ENCODE measurements around the gene FBXL19. TPM values are rescaled to one million over a fixed set of nuclear protein-coding genes. Genes with fewer than 3 reads are reported as not detected.

The FBXL19 gene
- total and polyA plus RNA-seq, 9 of the 15 experiments (the other 6 are each of a cell fraction or from before 2014, with no cell fraction given), result 0.13 to 48.0 (median 13.5) TPM; not detected in 1

DNA sequence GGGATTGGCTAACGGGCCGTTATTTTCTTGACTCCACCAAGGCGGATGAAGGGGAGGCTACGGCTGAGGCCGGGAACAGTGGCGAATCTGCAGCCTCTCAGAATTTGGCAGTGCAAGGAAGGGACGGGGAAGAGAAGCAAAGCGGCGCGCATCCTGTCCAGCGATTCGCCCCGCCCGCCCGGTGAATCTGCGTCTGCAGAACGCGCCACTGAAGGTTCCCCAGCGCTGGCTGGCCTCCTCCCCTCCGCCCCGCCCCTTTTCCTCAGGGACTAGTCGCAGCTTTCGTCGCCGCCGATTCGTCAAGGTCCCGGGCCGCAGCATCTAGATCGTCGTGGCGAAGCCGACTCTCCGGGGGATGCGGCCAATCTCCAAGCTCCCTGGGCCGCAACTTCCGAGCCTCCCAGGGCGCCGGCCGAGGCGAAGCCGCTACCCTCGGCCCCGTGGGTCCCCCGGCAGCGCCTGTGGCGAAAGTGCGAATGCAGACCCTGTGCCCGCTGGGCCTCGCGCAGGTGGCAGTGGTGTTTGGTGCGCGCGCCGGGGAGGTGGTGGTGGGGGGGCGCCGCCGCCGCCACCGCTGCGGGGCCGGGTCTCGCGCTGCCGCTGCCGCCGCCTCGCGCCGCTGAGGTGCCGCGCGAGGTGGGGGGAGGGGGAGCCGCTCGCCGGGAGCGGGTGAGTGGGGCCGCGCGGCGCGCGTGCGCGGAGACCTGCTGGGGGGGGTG, 34.2 kb downstream of the FBXL19 start, which contains the start of gene SETD1A (continued):
- TF ChIP-seq HIVEP1 (CRISPR knock-in tag; IDR thresholded peaks at IDR 0.05), result no peak
- TF ChIP-seq, protein P1, sequence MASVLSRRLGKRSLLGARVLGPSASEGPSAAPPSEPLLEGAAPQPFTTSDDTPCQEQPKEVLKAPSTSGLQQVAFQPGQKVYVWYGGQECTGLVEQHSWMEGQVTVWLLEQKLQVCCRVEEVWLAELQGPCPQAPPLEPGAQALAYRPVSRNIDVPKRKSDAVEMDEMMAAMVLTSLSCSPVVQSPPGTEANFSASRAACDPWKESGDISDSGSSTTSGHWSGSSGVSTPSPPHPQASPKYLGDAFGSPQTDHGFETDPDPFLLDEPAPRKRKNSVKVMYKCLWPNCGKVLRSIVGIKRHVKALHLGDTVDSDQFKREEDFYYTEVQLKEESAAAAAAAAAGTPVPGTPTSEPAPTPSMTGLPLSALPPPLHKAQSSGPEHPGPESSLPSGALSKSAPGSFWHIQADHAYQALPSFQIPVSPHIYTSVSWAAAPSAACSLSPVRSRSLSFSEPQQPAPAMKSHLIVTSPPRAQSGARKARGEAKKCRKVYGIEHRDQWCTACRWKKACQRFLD (CRISPR knock-in tag; IDR thresholded peaks at IDR 0.05), result peak; percentile 66; the same call in 1 of the 2 replicates

DNA sequence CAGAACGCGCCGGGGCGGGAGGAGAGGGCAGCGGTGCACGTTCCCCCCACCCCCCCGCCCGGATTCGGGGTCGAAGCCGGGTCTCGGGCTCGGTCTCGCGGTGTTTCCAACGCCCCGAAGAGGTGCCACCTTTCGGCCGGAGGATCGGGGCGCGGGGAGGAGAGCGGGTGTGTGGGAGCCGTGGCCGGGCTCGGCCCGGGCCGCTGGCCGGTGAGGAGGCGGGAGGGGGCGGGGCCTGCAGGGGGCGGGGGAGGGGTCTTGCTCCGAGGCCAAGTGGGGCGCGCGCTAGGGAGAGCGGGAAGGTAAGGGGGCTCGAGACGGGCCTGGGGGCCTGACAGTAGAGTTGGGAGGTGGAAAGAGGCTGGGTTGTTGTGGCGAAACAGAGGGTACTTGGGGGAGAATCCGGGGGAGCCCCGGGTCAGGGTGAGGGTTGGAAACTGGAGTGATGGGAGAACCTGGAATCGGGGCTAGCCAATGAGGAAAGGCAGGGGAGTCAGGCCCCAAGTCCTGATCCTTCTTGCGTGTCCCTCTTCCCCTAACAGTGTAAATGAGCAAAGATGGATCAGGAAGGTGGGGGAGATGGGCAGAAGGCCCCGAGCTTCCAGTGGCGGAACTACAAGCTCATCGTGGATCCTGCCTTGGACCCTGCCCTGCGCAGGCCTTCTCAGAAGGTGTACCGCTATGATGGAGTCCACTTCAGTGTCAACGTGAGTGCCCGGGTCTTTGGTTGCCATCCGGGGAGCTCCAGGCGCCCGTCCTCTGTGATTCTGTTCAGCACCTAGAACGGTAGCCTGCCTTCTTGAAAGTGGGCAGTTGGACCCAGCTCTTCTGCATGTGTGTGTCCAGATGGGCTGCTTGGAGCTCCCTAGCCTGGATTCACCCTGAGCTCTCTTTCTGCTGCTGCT, 35.1 kb downstream of the FBXL19 start:
- DNase-seq (ENCODE audit: extremely low read depth in 1 of 4, low spot score in 3 of 4), result peak; percentile 74 to 95 (median 92)
- H3K4me1 ChIP-seq (replicated peaks in 1 of 2; ENCODE audit: control insufficient read depth in 2 of 2, insufficient read depth in 2 of 2, low read length in 2 of 2), result peaks cover 23 to 30% of the 10 kb centered on the region in 2 experiments; a peak in 4 of 5 replicates
- 42% methylated on average over 20 of the region's 55 CpGs for WGBS (ENCODE audit: insufficient coverage, low coverage, missing lambda C conversion rate)
- H3K9ac ChIP-seq (ENCODE audit: insufficient read depth in 1 of 2, low read depth in 2 of 2, low read length in 2 of 2), result peak overlapping the region; percentile 100
- peak overlapping the region; percentile 99 for H3K27ac ChIP-seq (ENCODE audit: extremely low read depth, low read depth, low read length)
- BruUV-seq (replicated peaks), result no TSS peak
- H3K4me3 ChIP-seq, result peak overlapping the region; percentile 96
- no peak for FAIRE-seq
- H3K79me2 ChIP-seq (ENCODE audit: control insufficient read depth, insufficient read depth, low read length), result peaks cover 31% of the 10 kb centered on the region
- peaks cover 50% of the 10 kb centered on the region for H3K36me3 ChIP-seq (ENCODE audit: control insufficient read depth, insufficient read depth, low read length)
- CTCF ChIA-PET (ENCODE audit: low intra/inter-chr PET ratio), result interaction anchor here (0.6 kb wide), 1 partner anchor 15 kb away, joined by 3 read pairs; no protein-coding TSS in a partner anchor
- peak overlapping the region; percentile 95 for H3K4me2 ChIP-seq (ENCODE audit: insufficient read depth, low read length)
- POLR2A ChIA-PET, result interaction anchor here (0.5 to 1.2 kb wide), 9 partner anchors 9 to 445 kb away, joined by 3 to 4 read pairs (median 3); no protein-coding TSS in a partner anchor
- H3K27me3 ChIP-seq (ENCODE audit: control insufficient read depth in 2 of 2, insufficient read depth in 2 of 2, low read length in 2 of 2), result no peaks in the 10 kb centered on the region
- H4K20me1 ChIP-seq (replicated peaks; ENCODE audit: control insufficient read depth, insufficient read depth, low read length), result peaks cover 6% of the 10 kb centered on the region
- H3K9me3 ChIP-seq (replicated peaks; ENCODE audit: control insufficient read depth, insufficient read depth, low read depth, low read length), result no peaks in the 10 kb centered on the region
- in situ Hi-C loops (cut with MboI) (loop anchor here (10.0 to 25.0 kb wide), 2 partner anchors 736 to 904 kb away; partner anchors contain the start of gene ZNF267), intact Hi-C loops (cut with micrococcal nuclease) (loop anchor here (10.0 kb wide), 2 partner anchors 136 to 496 kb away; partner anchors contain the start of genes ARMC5 and VKORC1)
- ATAC-seq, result peak; percentile 65
- no peak overlapping the region for H2AFZ ChIP-seq (ENCODE audit: low read depth, low read length)
- H3K9me1 ChIP-seq (ENCODE audit: control insufficient read depth, insufficient read depth, low read length), result peaks cover 4% of the 10 kb centered on the region
- no peak for TF ChIP-seq ZNF586 (CRISPR knock-in tag; conservative IDR thresholded peaks at IDR 0.05)
- no peak for TF ChIP-seq MCM5 (IDR thresholded peaks at IDR 0.05; ENCODE audit: low read depth)
- TF ChIP-seq, protein P2, sequence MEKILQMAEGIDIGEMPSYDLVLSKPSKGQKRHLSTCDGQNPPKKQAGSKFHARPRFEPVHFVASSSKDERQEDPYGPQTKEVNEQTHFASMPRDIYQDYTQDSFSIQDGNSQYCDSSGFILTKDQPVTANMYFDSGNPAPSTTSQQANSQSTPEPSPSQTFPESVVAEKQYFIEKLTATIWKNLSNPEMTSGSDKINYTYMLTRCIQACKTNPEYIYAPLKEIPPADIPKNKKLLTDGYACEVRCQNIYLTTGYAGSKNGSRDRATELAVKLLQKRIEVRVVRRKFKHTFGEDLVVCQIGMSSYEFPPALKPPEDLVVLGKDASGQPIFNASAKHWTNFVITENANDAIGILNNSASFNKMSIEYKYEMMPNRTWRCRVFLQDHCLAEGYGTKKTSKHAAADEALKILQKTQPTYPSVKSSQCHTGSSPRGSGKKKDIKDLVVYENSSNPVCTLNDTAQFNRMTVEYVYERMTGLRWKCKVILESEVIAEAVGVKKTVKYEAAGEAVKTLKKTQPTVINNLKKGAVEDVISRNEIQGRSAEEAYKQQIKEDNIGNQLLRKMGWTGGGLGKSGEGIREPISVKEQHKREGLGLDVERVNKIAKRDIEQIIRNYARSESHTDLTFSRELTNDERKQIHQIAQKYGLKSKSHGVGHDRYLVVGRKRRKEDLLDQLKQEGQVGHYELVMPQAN (IDR thresholded peaks at IDR 0.05; ENCODE audit: borderline replicate concordance), result 0 out of 2 replicates have a peak, but pooled peaks have one; percentile 29
- TF ChIP-seq, protein P3, sequence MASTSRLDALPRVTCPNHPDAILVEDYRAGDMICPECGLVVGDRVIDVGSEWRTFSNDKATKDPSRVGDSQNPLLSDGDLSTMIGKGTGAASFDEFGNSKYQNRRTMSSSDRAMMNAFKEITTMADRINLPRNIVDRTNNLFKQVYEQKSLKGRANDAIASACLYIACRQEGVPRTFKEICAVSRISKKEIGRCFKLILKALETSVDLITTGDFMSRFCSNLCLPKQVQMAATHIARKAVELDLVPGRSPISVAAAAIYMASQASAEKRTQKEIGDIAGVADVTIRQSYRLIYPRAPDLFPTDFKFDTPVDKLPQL (IDR thresholded peaks at IDR 0.05; ENCODE audit: extremely low read depth, insufficient read length), result no peak
- TF ChIP-seq, protein P4, sequence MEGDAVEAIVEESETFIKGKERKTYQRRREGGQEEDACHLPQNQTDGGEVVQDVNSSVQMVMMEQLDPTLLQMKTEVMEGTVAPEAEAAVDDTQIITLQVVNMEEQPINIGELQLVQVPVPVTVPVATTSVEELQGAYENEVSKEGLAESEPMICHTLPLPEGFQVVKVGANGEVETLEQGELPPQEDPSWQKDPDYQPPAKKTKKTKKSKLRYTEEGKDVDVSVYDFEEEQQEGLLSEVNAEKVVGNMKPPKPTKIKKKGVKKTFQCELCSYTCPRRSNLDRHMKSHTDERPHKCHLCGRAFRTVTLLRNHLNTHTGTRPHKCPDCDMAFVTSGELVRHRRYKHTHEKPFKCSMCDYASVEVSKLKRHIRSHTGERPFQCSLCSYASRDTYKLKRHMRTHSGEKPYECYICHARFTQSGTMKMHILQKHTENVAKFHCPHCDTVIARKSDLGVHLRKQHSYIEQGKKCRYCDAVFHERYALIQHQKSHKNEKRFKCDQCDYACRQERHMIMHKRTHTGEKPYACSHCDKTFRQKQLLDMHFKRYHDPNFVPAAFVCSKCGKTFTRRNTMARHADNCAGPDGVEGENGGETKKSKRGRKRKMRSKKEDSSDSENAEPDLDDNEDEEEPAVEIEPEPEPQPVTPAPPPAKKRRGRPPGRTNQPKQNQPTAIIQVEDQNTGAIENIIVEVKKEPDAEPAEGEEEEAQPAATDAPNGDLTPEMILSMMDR (IDR thresholded peaks at IDR 0.05 in 2 of 3, conservative IDR thresholded peaks at IDR 0.05 in 1 of 3; ENCODE audit: insufficient read depth in 2 of 3, low read depth in 1 of 3, low read length in 3 of 3), result 0 out of 6 replicates have a peak, but pooled peaks of 1 of the 3 experiments have one; percentile 0
- TF ChIP-seq CHD2 (IDR thresholded peaks at IDR 0.05; ENCODE audit: low read depth, low read length), result peak; percentile 79; the same call in 1 of the 2 replicates

Data from K562 (cell line).